H1 (cell line): ENCODE results near the gene SPEF1. TPM values are rescaled to one million over a fixed set of nuclear protein-coding genes. Genes with fewer than 3 reads are reported as not detected.

Experiments used
- CTCF ChIA-PET: fragments of 300-600 bp; sonication (Branson Sonifier 250); formaldehyde crosslinking; loops from one replicate; lab custom pipeline; 2021; ENCODE audit not compliant: partially characterized antibody; lab: Charles Lee
- POLR2A ChIA-PET: fragments of 300-600 bp; sonication (Branson Sonifier 250); formaldehyde crosslinking; loops from one replicate; lab custom pipeline; 2021; ENCODE audit warnings: inconsistent platforms; ENCODE audit not compliant: partially characterized antibody; lab: Charles Lee
- DNase-seq, 2 experiments: peaks; one replicate each; pipeline versions ENCODE4 v3.0.0 to v3.0.0-alpha.2; 2010 to 2022; ENCODE audit warnings: low spot score in 2 of 2, low read depth in 1 of 2, mixed read lengths in 1 of 2
- FAIRE-seq: peaks from 2 replicates; lab custom pipeline; 2011; peaks lifted over from hg19 to GRCh38; lab: Jason Lieb, UNC
- H2AFZ ChIP-seq: 2 replicates; pipeline ENCODE4 v1.8.1; 2012; ENCODE audit warnings: low read length, inconsistent platforms
- H2AK5ac ChIP-seq: 2 replicates; pipeline ENCODE4 v1.6.1; 2013; ENCODE audit warnings: low read depth, low read length
- H2BK120ac ChIP-seq: replicated peaks from 2 replicates; pipeline ENCODE3; 2013; ENCODE audit warnings: low read depth, low read length, inconsistent platforms
- H2BK12ac ChIP-seq: 2 replicates; pipeline ENCODE4 v1.6.1; 2013; ENCODE audit warnings: low read depth, low read length
- H2BK15ac ChIP-seq: 2 replicates; pipeline ENCODE4 v1.6.1; 2013; ENCODE audit warnings: low read length
- H2BK20ac ChIP-seq: 2 replicates; pipeline ENCODE4 v1.6.1; 2013; ENCODE audit warnings: low read length
- H2BK5ac ChIP-seq: 2 replicates; pipeline ENCODE4 v1.6.1; 2013; ENCODE audit warnings: low read depth, low read length
- H3K14ac ChIP-seq: 2 replicates; pipeline ENCODE4 v1.6.1; 2013; ENCODE audit warnings: inconsistent platforms; ENCODE audit not compliant: insufficient read length
- H3K18ac ChIP-seq: 2 replicates; pipeline ENCODE4 v1.6.1; 2013; ENCODE audit warnings: low read length; ENCODE audit errors: extremely low read depth
- H3K23ac ChIP-seq: 2 replicates; pipeline ENCODE4 v1.6.1; 2013; ENCODE audit warnings: inconsistent platforms; ENCODE audit not compliant: insufficient read length
- H3K23me2 ChIP-seq: 2 replicates; pipeline ENCODE4 v1.6.1; 2013; ENCODE audit warnings: low read depth, low read length
- H3K27ac ChIP-seq: 2 replicates; pipeline ENCODE4 v1.6.1; 2011; ENCODE audit warnings: low read depth, low read length, inconsistent platforms
- H3K27me3 ChIP-seq, 4 experiments: replicated peaks in 1 of 4; 1 replicate in 1 of 4; 2 replicates in 3 of 4; pipeline versions ENCODE4 v1.6.1 to v1.8.1; 2011 to 2013; ENCODE audit warnings: low read length in 3 of 4, mild to moderate bottlenecking in 3 of 4, inconsistent platforms in 2 of 4, mixed read lengths in 2 of 4, moderate library complexity in 1 of 4; ENCODE audit not compliant: control insufficient read depth in 3 of 4, insufficient read depth in 3 of 4; ENCODE audit errors: extremely low read depth in 1 of 4
- H3K36me3 ChIP-seq, 4 experiments: 2 replicates each; pipeline versions ENCODE4 v1.6.1 to v1.8.1; 2011 to 2013; ENCODE audit warnings: mild to moderate bottlenecking in 4 of 4, low read length in 3 of 4, moderate library complexity in 2 of 4, control low read depth in 1 of 4, inconsistent platforms in 1 of 4; ENCODE audit not compliant: insufficient read depth in 4 of 4, control insufficient read depth in 2 of 4
- H3K4ac ChIP-seq: replicated peaks from 2 replicates; pipeline ENCODE3; 2013; ENCODE audit warnings: low read length, low read depth, mixed read lengths, inconsistent platforms; ENCODE audit not compliant: insufficient read length
- H3K4me1 ChIP-seq, 4 experiments: replicated peaks in 1 of 4; 1 replicate in 1 of 4; 2 replicates in 3 of 4; pipeline versions ENCODE4 v1.6.1 to v1.8.1; 2011 to 2013; ENCODE audit warnings: low read length in 3 of 4, inconsistent platforms in 2 of 4, mixed read lengths in 1 of 4; ENCODE audit not compliant: insufficient read depth in 4 of 4, control insufficient read depth in 3 of 4
- H3K4me2 ChIP-seq, 2 experiments: 2 replicates each; pipeline versions ENCODE4 v1.6.1 to v1.8.1; 2011 to 2013; ENCODE audit warnings: low read depth in 2 of 2, low read length in 2 of 2, control low read depth in 1 of 2, inconsistent platforms in 1 of 2, mild to moderate bottlenecking in 1 of 2; ENCODE audit not compliant: insufficient read depth in 1 of 2
- H3K4me3 ChIP-seq, 4 experiments: fragments of 200-600, 300-600 bp in 1 of 4; sonication (generic), shearing (Covaris generic), sonication (Bioruptor Twin) in 1 of 4; 2 replicates each; pipeline versions ENCODE4 v1.5.1 to v1.8.1; 2011 to 2016; ENCODE audit warnings: low read length in 4 of 4, low read depth in 3 of 4, control low read depth in 2 of 4, inconsistent platforms in 2 of 4, mild to moderate bottlenecking in 2 of 4, mixed read lengths in 1 of 4, moderate library complexity in 1 of 4; ENCODE audit not compliant: insufficient read depth in 2 of 4; ENCODE audit errors: extremely low read depth in 1 of 4
- H3K56ac ChIP-seq: replicated peaks from 2 replicates; pipeline ENCODE3; 2013; ENCODE audit warnings: low read depth, mild to moderate bottlenecking, mixed read lengths, low read length, inconsistent platforms; ENCODE audit not compliant: insufficient read length
- H3K79me1 ChIP-seq: 2 replicates; pipeline ENCODE4 v1.6.1; 2013; ENCODE audit warnings: low read depth, low read length, control low read depth
- H3K79me2 ChIP-seq, 2 experiments: 2 replicates each; pipeline versions ENCODE4 v1.6.1 to v1.8.1; 2012 to 2013; ENCODE audit warnings: low read length in 2 of 2, mild to moderate bottlenecking in 2 of 2, inconsistent platforms in 1 of 2; ENCODE audit not compliant: insufficient read depth in 2 of 2, control insufficient read depth in 1 of 2
- H3K9ac ChIP-seq, 4 experiments: replicated peaks in 1 of 4; 1 replicate in 1 of 4; 2 replicates in 3 of 4; pipeline versions ENCODE4 v1.6.1 to v1.8.1; 2011 to 2013; ENCODE audit warnings: low read depth in 3 of 4, low read length in 3 of 4, control low read depth in 2 of 4, mild to moderate bottlenecking in 2 of 4, moderate library complexity in 2 of 4, inconsistent platforms in 1 of 4; ENCODE audit errors: extremely low read depth in 1 of 4
- H3K9me3 ChIP-seq, 2 experiments: 2 replicates each; pipeline versions ENCODE4 v1.6.1 to v1.8.1; 2012 to 2013; ENCODE audit warnings: mild to moderate bottlenecking in 2 of 2, moderate library complexity in 2 of 2, control low read depth in 1 of 2, inconsistent platforms in 1 of 2, low read depth in 1 of 2, low read length in 1 of 2, mixed read lengths in 1 of 2; ENCODE audit not compliant: insufficient read depth in 2 of 2
- H4K20me1 ChIP-seq, 2 experiments: replicated peaks in 1 of 2; 2 replicates each; pipeline versions ENCODE3 to v1.8.1; 2011 to 2013; ENCODE audit warnings: inconsistent platforms in 2 of 2, low read length in 2 of 2, mild to moderate bottlenecking in 1 of 2; ENCODE audit not compliant: insufficient read depth in 2 of 2, control insufficient read depth in 1 of 2
- H4K5ac ChIP-seq: 2 replicates; pipeline ENCODE4 v1.6.1; 2013; ENCODE audit warnings: low read length, low read depth, mixed read lengths, inconsistent platforms; ENCODE audit not compliant: insufficient read length
- H4K8ac ChIP-seq: 2 replicates; pipeline ENCODE4 v1.8.0; 2013; ENCODE audit warnings: mild to moderate bottlenecking, moderate library complexity, low read length, inconsistent platforms; ENCODE audit not compliant: insufficient read depth; ENCODE audit errors: extremely low read depth
- H4K91ac ChIP-seq: replicated peaks from 2 replicates; pipeline ENCODE3; 2013; ENCODE audit warnings: low read length, mixed read lengths, inconsistent platforms; ENCODE audit not compliant: insufficient read length
- ATF2 ChIP-seq: IDR thresholded peaks from 2 replicates; pipeline ENCODE4 v1.6.1; 2012; ENCODE audit warnings: low read length, inconsistent platforms
- CEBPB ChIP-seq: IDR thresholded peaks from 2 replicates; pipeline ENCODE4 v1.6.1; 2012; ENCODE audit warnings: low read depth, low read length
- CHD2 ChIP-seq: IDR thresholded peaks from 2 replicates; pipeline ENCODE4 v1.6.1; 2012; ENCODE audit warnings: low read length, improper control_type of control experiment
- CREB1 ChIP-seq: IDR thresholded peaks from 2 replicates; pipeline ENCODE4 v1.6.1; 2012; ENCODE audit warnings: inconsistent platforms
- CTBP2 ChIP-seq: IDR thresholded peaks from 2 replicates; pipeline ENCODE4 v1.7.0; 2011; ENCODE audit warnings: borderline replicate concordance, mild to moderate bottlenecking, moderate library complexity, mixed read lengths, low read length; ENCODE audit not compliant: insufficient read depth, insufficient read length
- EZH2 ChIP-seq: fragments of 200-600 bp; sonication (generic); IDR thresholded peaks from 2 replicates; pipeline ENCODE4 v1.7.1; 2012; ENCODE audit warnings: low read depth, mild to moderate bottlenecking, moderate library complexity, low read length, inconsistent platforms; ENCODE audit not compliant: severe bottlenecking
- MAFK ChIP-seq: IDR thresholded peaks from 2 replicates; pipeline ENCODE4 v1.6.1; 2012; ENCODE audit warnings: low read depth, mild to moderate bottlenecking, improper control_type of control experiment, low read length
- PHF8 ChIP-seq: fragments of 200-600 bp; sonication (generic); conservative IDR thresholded peaks from 2 replicates; pipeline ENCODE4 v1.7.1; 2012; ENCODE audit warnings: low read depth, mild to moderate bottlenecking, inconsistent platforms, low read length, moderate library complexity
- RFX5 ChIP-seq: IDR thresholded peaks from 2 replicates; pipeline ENCODE4 v1.6.1; 2011; ENCODE audit warnings: low read depth, low read length, improper control_type of control experiment, borderline replicate concordance
- YY1 ChIP-seq: IDR thresholded peaks from 2 replicates; pipeline ENCODE4 v1.6.1; 2011; ENCODE audit warnings: low read depth, mild to moderate bottlenecking, low read length
- ZNF274 ChIP-seq: IDR thresholded peaks from 2 replicates; pipeline ENCODE4 v1.7.0; 2012; ENCODE audit warnings: low read length, borderline replicate concordance; ENCODE audit errors: extremely low read depth
- WGBS, 2 experiments: shearing (Covaris generic) in 1 of 2; methylation state at CpG; one replicate each; pipeline versions ENCODE4 v1.1.6 to v1.1.7; 2013 to 2015; ENCODE audit warnings: low lambda C conversion rate in 2 of 2, mixed read lengths in 2 of 2, inconsistent platforms in 1 of 2, low coverage in 1 of 2, missing lambda C conversion rate in 1 of 2; ENCODE audit not compliant: insufficient replicate concordance in 2 of 2, insufficient coverage in 1 of 2, insufficient read length in 1 of 2; ENCODE audit errors: extremely low coverage in 1 of 2, missing lambda C conversion rate in 1 of 2; 5-methylcytosine and 5-hydroxymethylcytosine counted together
- polyA plus RNA-seq, 7 experiments: library from polyadenylated mRNA; depleted of rRNA in 3 of 7; stranded (reverse) in 5 of 7; unstranded in 2 of 7; fragments of >200 nt in 5 of 7; fragments of 200-250 nt in 2 of 7; gene quantifications; 1 replicate in 5 of 7; 2 replicates in 1 of 7; 4 replicates in 1 of 7; pipeline versions ENCODE4 v1.2.1 to v1.2.3, GENCODE V29; 2011 to 2013; ENCODE audit warnings: missing spikeins in 2 of 7, mixed read lengths in 2 of 7
- total RNA-seq: library from RNA; stranded (reverse); fragmentation: NEBNext Ultra II Directional; extraction: Animal tissue kit (Norgen Biotek cat#: 25700); gene quantifications from 2 replicates; pipeline ENCODE4 v1.2.1, GENCODE V29; 2021

The SPEF1 gene
- total and polyA plus RNA-seq, 2 of the 8 experiments (the other 6 are each of a cell fraction or from before 2014, with no cell fraction given), result 0.51 to 0.71 TPM

- H3K56ac ChIP-seq, result no peak overlapping the region
- peaks cover 4% of the 10 kb centered on the region; the same call in 1 of the 2 replicates for H3K23me2 ChIP-seq
- no peak overlapping the region for H2BK12ac ChIP-seq
- no peaks in the 10 kb centered on the region for H3K27me3 ChIP-seq
- H3K79me1 ChIP-seq, result no peaks in the 10 kb centered on the region
- POLR2A ChIA-PET, result interaction anchor here (0.8 to 0.9 kb wide), 2 partner anchors 20 to 21 kb away, joined by 3 to 4 read pairs; partner anchors contain the start of gene CDC25B
- CTCF ChIA-PET, result interaction anchor here (0.6 to 10.6 kb wide), 5 partner anchors 10 to 66 kb away, joined by 3 to 128 read pairs (median 3); partner anchors contain the start of genes CENPB and SPEF1
- no peaks in the 10 kb centered on the region for H3K36me3 ChIP-seq
- H3K14ac ChIP-seq, result no peak overlapping the region
- H2BK5ac ChIP-seq, result no peak overlapping the region
- H3K23ac ChIP-seq, result no peak overlapping the region
- H3K4me1 ChIP-seq, result peaks cover 0 to 10% (median 4%) of the 10 kb centered on the region in 4 experiments; a peak in 4 of 7 replicates
- TF ChIP-seq ZNF274 (no peak), CEBPB (no peak), CTBP2 (no peak), RFX5 (no peak), EZH2 (no peak), PHF8 (no peak), CHD2 (no peak), CREB1 (no peak), MAFK (no peak), ATF2 (no peak), YY1 (no peak)
- 81% methylated on average over 9 of the region's 9 CpGs; no CpG with 5 or more reads in 1 of the 2 experiments for WGBS, 2 experiments
- no peak overlapping the region for H3K4me2 ChIP-seq
- no peak overlapping the region for H2BK20ac ChIP-seq
- H3K9ac ChIP-seq, result no peak overlapping the region
- no peak overlapping the region for H2AK5ac ChIP-seq
- no peak overlapping the region for H3K27ac ChIP-seq
- no peak overlapping the region for H3K4ac ChIP-seq
- H2BK120ac ChIP-seq, result no peak overlapping the region
- no peak for DNase-seq
- H2AFZ ChIP-seq, result no peak overlapping the region
- H2BK15ac ChIP-seq, result no peak overlapping the region
- no peak for FAIRE-seq
- H3K79me2 ChIP-seq, result no peaks in the 10 kb centered on the region
- H3K9me3 ChIP-seq, result no peaks in the 10 kb centered on the region
- no peak overlapping the region for H4K91ac ChIP-seq
- no peak overlapping the region for H4K8ac ChIP-seq
- no peak overlapping the region for H3K18ac ChIP-seq
- no peak overlapping the region for H4K5ac ChIP-seq
- H4K20me1 ChIP-seq, result no peaks in the 10 kb centered on the region
- no peak overlapping the region for H3K4me3 ChIP-seq
These were observed 34.6 kb upstream of the SPEF1 start for GRCh38 chr20:3815703-3816315.
